Measurements from ENCODE around the gene POSTN.

DNA sequence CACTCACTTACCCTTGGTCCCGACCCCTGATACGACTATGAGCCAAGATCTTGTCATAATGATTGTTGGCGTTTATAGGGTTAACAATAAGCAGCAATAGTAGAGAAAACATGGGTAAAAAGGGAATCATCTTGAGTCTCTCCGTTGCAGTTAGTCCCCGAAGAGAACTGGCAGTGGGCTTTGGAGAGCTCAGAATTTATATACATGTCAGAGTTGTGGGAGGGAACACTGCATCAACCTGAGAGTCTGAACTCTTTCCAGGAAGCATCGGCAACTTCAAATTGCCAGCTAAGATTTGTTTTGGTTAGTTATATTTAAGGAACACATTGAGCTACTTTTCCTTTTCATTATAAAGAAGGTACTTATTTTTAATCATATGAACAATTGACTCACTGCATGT is at the start of gene POSTN:
- TF ChIP-seq EZH2 (IDR thresholded peaks at IDR 0.05) = no peak
- no peak for TF ChIP-seq FOXP2 (optimal IDR thresholded peaks at IDR 0.05; ENCODE audit: control extremely low read depth, extremely low read length, insufficient read depth)
